HepG2 (cell line): ENCODE results near the gene AFG1L. TPM values are rescaled to one million over a fixed set of nuclear protein-coding genes. Genes with fewer than 3 reads are reported as not detected.

ENCODE experiments used
- FOSL1 ChIP-seq: sonication (generic); formaldehyde crosslinking; IDR thresholded peaks from 2 replicates; pipeline ENCODE4 v1.9.0; 2021; ENCODE audit warnings: missing genetic modification reagents, borderline replicate concordance
- LBX2 ChIP-seq: sonication (generic); formaldehyde crosslinking; IDR thresholded peaks from 2 replicates; pipeline ENCODE4 v1.5.0; 2020; ENCODE audit warnings: missing genetic modification reagents, mild to moderate bottlenecking, borderline replicate concordance
- MAZ ChIP-seq, 2 experiments: sonication (generic) in 1 of 2; formaldehyde crosslinking in 1 of 2; IDR thresholded peaks; 2 replicates each; pipeline versions ENCODE4 v1.5.0 to v1.6.1; 2012 to 2020; ENCODE audit warnings: low read depth in 2 of 2, mild to moderate bottlenecking in 2 of 2, borderline replicate concordance in 1 of 2, improper control_type of control experiment in 1 of 2, low read length in 1 of 2, missing genetic modification reagents in 1 of 2, moderate library complexity in 1 of 2
- NFKBIZ ChIP-seq: IDR thresholded peaks from 2 replicates; pipeline ENCODE4 v1.6.1; 2018; ENCODE audit warnings: missing genetic modification reagents, missing compliant biosample characterization
- NR2F1 ChIP-seq, 2 experiments: fragments of 450-650 bp in 1 of 2; formaldehyde crosslinking in 1 of 2; IDR thresholded peaks; 2 replicates each; pipeline versions ENCODE4 v1.5.0 to v1.6.1; 2016 to 2020; ENCODE audit warnings: mild to moderate bottlenecking in 1 of 2, missing compliant biosample characterization in 1 of 2, missing genetic modification reagents in 1 of 2, moderate library complexity in 1 of 2
- NRL ChIP-seq: sonication (generic); formaldehyde crosslinking; IDR thresholded peaks from 2 replicates; pipeline ENCODE4 v1.5.0; 2020; ENCODE audit warnings: missing genetic modification reagents, mild to moderate bottlenecking, moderate library complexity, borderline replicate concordance
- PPARG ChIP-seq: conservative IDR thresholded peaks from 2 replicates; pipeline ENCODE4 v1.6.1; 2016; ENCODE audit warnings: missing biosample characterization, missing genetic modification reagents
- SRF ChIP-seq: IDR thresholded peaks from 2 replicates; pipeline ENCODE4 v1.6.1; 2011; ENCODE audit warnings: mild to moderate bottlenecking, low read depth, low read length, moderate library complexity
- THAP8 ChIP-seq: sonication (generic); formaldehyde crosslinking; IDR thresholded peaks from 2 replicates; pipeline ENCODE4 v1.5.1; 2020; ENCODE audit warnings: missing genetic modification reagents, mild to moderate bottlenecking, borderline replicate concordance
- THYN1 ChIP-seq: sonication (generic); formaldehyde crosslinking; IDR thresholded peaks from 2 replicates; pipeline ENCODE4 v1.8.1; 2023; ENCODE audit warnings: low read depth, mild to moderate bottlenecking, moderate library complexity, missing genetic modification reagents, borderline replicate concordance
- ZBTB40 ChIP-seq, 2 experiments: fragments of 450-650 bp in 1 of 2; sonication (generic) in 1 of 2; formaldehyde crosslinking in 1 of 2; IDR thresholded peaks; 2 replicates each; pipeline versions ENCODE4 v1.6.1 to v1.8.0; 2016 to 2022; ENCODE audit warnings: antibody characterized with exemption in 1 of 2, mild to moderate bottlenecking in 1 of 2, missing genetic modification reagents in 1 of 2
- ZNF121 ChIP-seq: sonication (generic); formaldehyde crosslinking; IDR thresholded peaks from 2 replicates; pipeline ENCODE4 v1.5.0; 2020; ENCODE audit warnings: mild to moderate bottlenecking, missing genetic modification reagents
- ZNF501 ChIP-seq: sonication (generic); formaldehyde crosslinking; IDR thresholded peaks from 2 replicates; pipeline ENCODE4 v1.5.1; 2020; ENCODE audit warnings: mild to moderate bottlenecking, moderate library complexity, missing genetic modification reagents
- polyA plus RNA-seq, 8 experiments: library from polyadenylated mRNA; depleted of rRNA in 3 of 8; stranded (reverse) in 7 of 8; unstranded in 1 of 8; fragments of >200 nt; fragmentation: Illumina TruSeq in 4 of 8; extraction: Trizol in 4 of 8; gene quantifications; 2 replicates each; pipeline versions ENCODE4 v1.2.1 to v1.2.3, GENCODE V29; 2011 to 2016; ENCODE audit warnings: low read depth in 4 of 8, missing spikeins in 1 of 8, mixed read lengths in 1 of 8; ENCODE audit not compliant: insufficient read depth in 1 of 8
- total RNA-seq, 5 experiments: library from RNA; depleted of rRNA; stranded (reverse); fragments of >200 nt; fragmentation: Illumina TruSeq; extraction: Trizol; gene quantifications; 2 replicates each; pipeline ENCODE4 v1.2.3, GENCODE V29; 2016; ENCODE audit warnings: low read depth in 1 of 5

Gene AFG1L
- total and polyA plus RNA-seq, 2 of the 13 experiments (the other 11 are each of a cell fraction or from before 2014, with no cell fraction given): 3.1 to 14.0 TPM

GRCh38 chr6:108294727-108295625, at the start of gene AFG1L (continued):
- peak; percentile 98 for TF ChIP-seq ZBTB40 (IDR thresholded peaks at IDR 0.05)
- TF ChIP-seq ZBTB40 (CRISPR knock-in tag; IDR thresholded peaks at IDR 0.05): peak; percentile 100
- no peak for TF ChIP-seq ZNF121 (CRISPR knock-in tag)
- peak; percentile 79; the same call in 1 of the 2 replicates for TF ChIP-seq NRL (CRISPR knock-in tag)
- 0 out of 4 replicates have a peak, but pooled peaks of 1 of the 2 experiments have one; percentile 4 for TF ChIP-seq NR2F1 (CRISPR knock-in tag; IDR thresholded peaks at IDR 0.05)
- no peak for TF ChIP-seq THYN1 (CRISPR knock-in tag)
- no peak for TF ChIP-seq SRF
- peak; percentile 77 for TF ChIP-seq ZNF501 (CRISPR knock-in tag)
- TF ChIP-seq PPARG: peak; percentile 45
- TF ChIP-seq THAP8 (CRISPR knock-in tag): no peak
- peak; percentile 56; the same call in 1 of the 2 replicates for TF ChIP-seq FOSL1
- no peak for TF ChIP-seq LBX2 (CRISPR knock-in tag)
- 0 out of 2 replicates have a peak, but pooled peaks have one; percentile 45 for TF ChIP-seq NFKBIZ (CRISPR knock-in tag)
- peak; percentile 81 for TF ChIP-seq MAZ (IDR thresholded peaks at IDR 0.05; ENCODE audit: borderline replicate concordance, low read depth, low read length)
- TF ChIP-seq MAZ (CRISPR knock-in tag; IDR thresholded peaks at IDR 0.05; ENCODE audit: low read depth): peak; percentile 80
